Endometrium (tissue), 2 donors: ENCODE measurements around the gene CEP131.

Source experiments
- FAIRE-seq: peaks from 2 replicates; lab custom pipeline; 2012; peaks lifted over from hg19 to GRCh38; lab: Jason Lieb, UNC
- donor health status: control.
- donor health status: control.

The CEP131 gene

DNA sequence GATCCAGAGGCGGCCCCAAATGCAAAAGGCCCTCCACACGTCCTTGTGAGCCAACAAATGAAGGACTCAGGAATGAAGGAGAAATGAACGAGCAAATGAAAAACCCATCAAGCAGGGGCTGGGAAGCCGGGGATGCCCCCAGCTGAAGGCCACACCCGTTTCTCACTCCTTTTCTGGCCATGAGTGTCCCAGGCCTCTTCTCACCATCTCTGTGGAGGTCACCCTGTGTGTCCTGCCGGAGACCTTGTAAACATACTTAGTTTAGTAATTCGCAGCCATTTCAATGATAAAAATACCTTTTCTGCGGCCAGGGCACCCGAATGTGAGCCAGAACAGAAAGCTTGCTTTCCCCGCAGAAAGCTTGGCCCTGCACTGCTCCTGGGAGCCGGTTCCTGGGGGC lies 35.6 kb downstream of the CEP131 start:
- FAIRE-seq = no peak

DNA sequence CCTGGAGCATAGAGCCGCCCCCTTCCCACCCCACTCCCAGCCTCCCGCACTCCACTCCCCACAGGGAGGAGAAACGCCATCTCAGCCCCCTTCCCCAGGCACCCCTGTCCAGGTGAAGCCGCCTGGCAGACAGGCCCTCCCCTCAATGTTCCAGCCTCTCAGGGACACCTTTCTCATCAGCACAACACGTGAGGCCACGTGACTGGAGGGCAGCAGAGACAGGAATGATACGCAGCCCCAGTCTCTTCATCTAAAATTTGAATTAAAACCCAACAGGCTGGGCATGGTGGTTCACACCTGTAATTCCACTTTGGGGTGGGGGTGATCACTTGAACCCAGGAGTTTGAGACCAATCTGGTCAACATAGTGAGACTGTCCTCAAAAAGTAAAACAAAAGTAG lies 36.6 kb downstream of the CEP131 start:
- FAIRE-seq = no peak

GRCh38 chr17:81184555-81184954 lies 38.2 kb downstream of the CEP131 start:
- no peak for FAIRE-seq

GRCh38 chr17:81183807-81184206 lies 39.0 kb downstream of the CEP131 start:
- no peak for FAIRE-seq

- no peak for FAIRE-seq
Measured at GRCh38 chr17:81183316-81183715, 39.4 kb downstream of the CEP131 start.

DNA sequence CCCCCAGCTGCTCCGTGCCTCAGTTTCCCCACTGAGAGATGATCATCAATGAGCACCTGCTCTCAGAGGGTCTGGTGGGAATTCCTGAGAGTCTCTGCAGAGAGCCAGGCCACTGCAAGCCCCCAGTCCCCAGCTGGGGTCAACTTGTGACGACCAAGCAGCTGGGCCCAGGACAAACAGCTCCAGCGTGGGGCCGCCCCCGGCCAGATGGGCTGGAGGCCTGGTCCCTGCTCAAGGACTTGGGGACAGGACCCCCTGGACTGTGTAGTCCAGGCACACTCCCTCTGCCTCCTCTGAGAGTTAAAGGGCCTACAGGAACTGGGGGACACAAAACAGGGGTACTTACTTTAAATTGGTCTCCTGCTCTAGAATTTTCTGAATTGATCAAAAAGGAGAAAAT lies 40.2 kb downstream of the CEP131 start:
- FAIRE-seq = no peak

DNA sequence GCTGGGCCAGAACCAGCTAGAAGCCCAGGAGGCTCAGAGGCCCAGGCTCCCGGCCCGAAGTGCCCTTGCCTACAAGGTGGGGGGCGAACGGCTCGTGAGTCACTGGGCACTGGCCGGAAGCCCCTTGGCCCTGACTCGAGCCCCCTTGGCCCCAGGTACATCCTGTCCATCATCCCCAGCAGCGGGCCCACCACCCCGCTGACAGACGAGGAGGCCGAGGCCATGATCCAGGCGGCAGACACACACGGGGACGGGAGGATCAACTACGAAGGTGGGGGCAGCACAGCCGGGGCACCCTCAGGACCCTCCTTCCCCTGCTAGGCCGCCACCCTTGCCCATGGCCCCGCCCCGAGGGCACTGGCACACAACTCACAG lies 41.0 kb downstream of the CEP131 start:
- FAIRE-seq = no peak

- FAIRE-seq = no peak
Measured at GRCh38 chr17:81180836-81181810, 41.6 kb downstream of the CEP131 start.

DNA sequence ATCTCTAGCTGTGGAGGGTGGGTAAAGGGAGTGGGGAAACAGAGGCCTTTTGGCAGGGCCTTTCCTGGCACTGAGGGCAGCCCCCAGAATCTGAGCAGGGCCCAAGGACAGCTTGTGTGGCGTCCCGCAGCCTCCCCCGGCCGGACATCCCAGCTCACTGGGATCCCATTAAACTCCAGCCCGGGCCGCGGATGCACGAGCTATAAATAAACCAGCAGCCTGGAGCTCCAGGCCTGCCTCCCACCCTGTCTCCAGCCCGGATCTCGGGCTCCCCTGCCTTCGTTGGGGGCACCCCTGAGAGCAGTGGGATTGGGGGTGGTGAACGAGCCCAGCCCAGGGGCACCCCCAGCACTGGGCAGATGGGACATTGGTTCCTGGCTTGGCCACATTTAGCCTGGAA lies 42.9 kb downstream of the CEP131 start:
- no peak for FAIRE-seq

- FAIRE-seq = no peak
Measured at GRCh38 chr17:81179220-81179619, 43.5 kb downstream of the CEP131 start.

- no peak for FAIRE-seq
Measured at GRCh38 chr17:81178136-81179091, 44.4 kb downstream of the CEP131 start.

DNA sequence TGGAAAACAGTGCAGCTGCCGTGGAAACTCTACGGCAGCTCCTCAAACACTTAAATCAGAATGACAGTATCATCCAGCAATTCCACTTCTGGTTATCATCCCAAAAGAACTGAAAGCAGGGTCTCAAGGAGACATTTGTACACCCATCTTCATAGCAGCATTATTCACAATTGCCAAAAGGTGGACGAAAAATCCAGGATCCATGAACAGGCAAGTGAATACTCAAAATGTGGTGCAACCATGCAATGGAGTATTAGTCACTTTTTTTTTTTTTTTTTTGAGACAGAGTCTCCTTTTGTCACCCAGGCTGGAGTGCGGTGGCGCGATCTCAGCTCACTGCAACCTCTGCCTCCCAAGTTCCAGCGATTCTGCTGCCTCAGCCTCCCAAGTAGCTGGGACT lies 46.1 kb downstream of the CEP131 start:
- FAIRE-seq = no peak

GRCh38 chr17:81173762-81174155 lies 49.0 kb downstream of the CEP131 start:
- FAIRE-seq = no peak

DNA sequence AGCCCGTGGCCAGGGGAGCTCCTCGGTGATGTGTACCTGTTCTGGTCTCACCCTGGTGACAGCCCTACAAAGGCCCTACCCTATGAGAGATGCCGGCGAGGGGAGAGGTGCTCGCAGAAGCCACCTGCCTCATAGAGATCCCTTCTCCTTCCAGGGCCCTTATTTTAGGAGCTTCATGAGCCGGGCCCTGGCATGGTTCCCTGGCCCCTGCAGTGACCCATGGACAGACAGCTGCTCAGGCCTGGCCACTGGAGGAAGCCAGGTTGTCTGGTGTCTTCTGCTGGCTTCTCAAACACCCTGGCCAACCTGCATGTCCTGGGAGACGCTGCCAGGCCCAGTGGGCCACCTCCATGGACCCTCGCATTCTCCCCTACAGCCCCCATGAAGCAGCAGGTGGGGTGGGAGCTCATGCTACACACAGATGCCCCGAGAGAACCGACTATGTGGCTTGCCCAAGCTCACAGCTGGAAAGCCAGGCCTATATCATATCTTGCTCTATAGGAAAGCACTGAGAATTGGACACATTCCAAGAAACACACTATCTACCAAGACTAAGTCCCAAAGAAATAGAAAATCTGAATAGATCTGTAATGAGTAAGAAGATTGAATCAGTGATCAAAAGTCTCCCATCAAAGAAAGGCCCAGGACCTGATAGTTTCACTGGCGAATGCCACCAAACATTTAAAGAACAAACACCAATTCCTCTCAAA lies 49.6 kb downstream of the CEP131 start:
- FAIRE-seq = no peak

DNA sequence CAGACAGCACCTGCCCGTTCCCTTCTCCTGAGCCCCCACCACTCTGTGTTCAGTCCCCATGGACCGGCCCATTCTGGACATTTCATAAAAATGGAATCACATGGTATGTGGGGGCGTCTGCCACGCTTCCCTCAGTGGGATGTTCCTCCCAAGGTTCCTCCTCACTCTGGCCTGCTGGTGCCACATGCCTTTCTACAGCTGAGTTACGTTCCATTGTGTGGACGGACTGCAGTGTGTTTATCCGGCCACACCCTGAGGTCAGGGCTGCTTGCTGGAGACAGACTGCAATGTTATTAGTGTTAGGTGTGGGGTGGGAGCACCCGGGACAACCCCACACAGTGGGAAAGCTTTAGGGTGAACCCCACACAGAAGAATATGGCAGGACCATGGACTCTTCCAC lies 50.8 kb downstream of the CEP131 start:
- no peak for FAIRE-seq

GRCh38 chr17:81170727-81171494 lies 51.9 kb downstream of the CEP131 start:
- no peak for FAIRE-seq

DNA sequence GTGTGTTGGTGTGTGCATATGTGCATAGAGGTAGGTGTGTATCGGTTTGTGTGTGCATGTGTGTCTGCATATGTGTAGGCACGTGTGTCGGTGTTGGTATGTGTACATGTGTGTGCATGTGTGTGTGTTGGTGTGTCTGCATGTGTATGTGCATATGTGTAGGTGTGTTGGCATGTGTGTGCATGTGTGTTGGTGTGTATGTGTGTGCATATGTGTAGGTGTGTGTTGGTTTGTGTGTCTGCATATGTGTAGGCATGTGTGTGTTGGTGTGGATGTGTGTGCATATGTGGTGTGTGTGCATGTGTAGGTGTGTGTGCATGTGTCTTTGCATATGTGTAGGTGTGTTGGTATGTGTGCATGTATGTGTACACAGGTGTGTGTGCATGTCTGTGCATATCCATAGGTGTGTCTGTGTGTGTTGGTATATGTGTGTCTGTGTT lies 52.9 kb downstream of the CEP131 start:
- no peak for FAIRE-seq

DNA sequence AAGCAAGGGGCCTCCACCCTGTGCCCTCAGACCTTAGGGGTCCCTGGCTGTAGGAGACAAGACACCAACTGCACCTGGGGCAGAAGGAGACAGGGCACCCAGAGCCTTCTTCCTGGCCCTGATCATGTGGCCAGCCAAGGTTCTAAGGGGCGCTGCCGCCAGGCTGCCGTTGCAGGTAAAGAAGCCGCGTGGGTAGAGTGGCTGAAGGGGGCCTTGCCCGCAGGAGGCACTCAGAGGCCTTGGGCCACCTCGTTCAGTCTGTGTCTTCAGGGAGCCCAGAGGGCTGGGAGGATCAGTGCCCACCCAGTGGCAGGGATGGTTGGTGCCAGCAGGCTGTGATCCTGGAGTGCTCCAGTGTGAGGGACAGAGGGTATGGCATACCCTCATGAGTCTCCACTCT lies 55.1 kb downstream of the CEP131 start:
- FAIRE-seq = no peak

DNA sequence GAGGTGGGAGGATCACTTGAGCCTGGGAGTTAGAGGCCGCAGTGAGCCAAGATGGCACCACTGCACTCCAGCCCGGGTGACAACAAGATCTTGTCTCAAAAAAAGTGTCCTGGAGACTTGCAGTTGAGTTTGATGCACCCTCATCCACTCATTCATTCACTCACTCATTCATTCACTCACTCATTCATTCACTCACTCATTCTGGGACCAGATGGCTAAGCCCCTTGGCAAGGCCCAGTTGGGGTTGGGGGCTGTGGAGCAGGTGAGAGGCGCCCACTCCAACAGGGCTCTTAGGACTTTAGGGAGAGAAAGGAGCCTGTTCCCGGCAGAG lies 55.6 kb downstream of the CEP131 start:
- no peak for FAIRE-seq

DNA sequence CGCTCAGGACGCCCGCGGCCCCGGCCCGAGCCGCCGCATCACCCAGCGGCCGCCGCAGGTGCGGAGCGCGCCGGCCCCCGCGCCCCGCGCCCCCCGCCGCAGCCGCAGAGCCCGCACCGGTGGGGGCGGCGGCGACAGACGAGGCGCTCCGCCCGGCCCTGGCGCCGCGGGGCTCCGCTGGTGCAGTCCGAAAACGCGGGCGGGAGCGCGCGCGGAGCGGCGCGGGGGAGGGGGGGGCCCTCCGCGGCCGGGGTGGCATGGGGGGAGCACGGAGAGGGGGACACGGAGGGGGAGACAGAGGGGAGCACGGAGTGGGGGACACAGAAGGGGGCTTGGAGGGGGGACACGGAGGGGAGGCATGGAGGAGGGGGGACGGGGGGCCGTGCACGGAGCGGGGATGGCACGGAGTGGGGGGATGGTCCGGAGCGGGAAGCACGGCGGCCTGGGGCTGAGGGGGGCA lies 56.7 kb downstream of the CEP131 start, which contains the start of gene AATK:
Gene AATK (minus strand): TSS at position 189 of the 460 bp plus-strand sequence. CDS start 229 bp downstream, outside the sequence.
- FAIRE-seq = no peak
